ENCODE measurements around the gene TEX48.

Gene TEX48

GRCh38 chr9:114693248-114693855, 11.4 kb upstream of the TEX48 start:
- no peak for DNase-seq

GRCh38 chr9:114691956-114692295, 9.9 kb upstream of the TEX48 start:
- no peak for DNase-seq

GRCh38 chr9:114691046-114691955, 9.3 kb upstream of the TEX48 start:
- no peak for DNase-seq

- no peak for DNase-seq
Observed at GRCh38 chr9:114690308-114690707, 8.3 kb upstream of the TEX48 start.

GRCh38 chr9:114689813-114690212, 7.8 kb upstream of the TEX48 start:
- no peak for DNase-seq

- no peak for DNase-seq
Observed at GRCh38 chr9:114688909-114689610, 7.1 kb upstream of the TEX48 start.

- DNase-seq, result no peak
Observed at GRCh38 chr9:114688379-114688778, 6.4 kb upstream of the TEX48 start.

GRCh38 chr9:114687034-114687433, 5.0 kb upstream of the TEX48 start:
- no peak for DNase-seq

- no peak for DNase-seq
Observed at GRCh38 chr9:114685951-114686350, 4.0 kb upstream of the TEX48 start.

GRCh38 chr9:114684036-114684435, 2.0 kb upstream of the TEX48 start:
- DNase-seq, result no peak

- no peak for DNase-seq
Observed at GRCh38 chr9:114682846-114683245, 854 bp upstream of the TEX48 start.

- DNase-seq, result no peak
Observed at GRCh38 chr9:114680259-114681001, 1.6 kb downstream of the TEX48 start.

GRCh38 chr9:114678795-114679194, 3.2 kb downstream of the TEX48 start:
- DNase-seq, result no peak

- DNase-seq, result no peak
Observed at GRCh38 chr9:114678130-114678529, 3.9 kb downstream of the TEX48 start.

- DNase-seq, result no peak
Observed at GRCh38 chr9:114677418-114677817, 4.6 kb downstream of the TEX48 start.

- DNase-seq, result no peak
Observed at GRCh38 chr9:114676901-114677300, 5.1 kb downstream of the TEX48 start.

- DNase-seq, result no peak
Observed at GRCh38 chr9:114674798-114675540, 7.0 kb downstream of the TEX48 start.

- no peak for DNase-seq
Observed at GRCh38 chr9:114674076-114674797, 7.8 kb downstream of the TEX48 start.

GRCh38 chr9:114671605-114672004, 10.4 kb downstream of the TEX48 start:
- no peak for DNase-seq

GRCh38 chr9:114669961-114670360, 12.0 kb downstream of the TEX48 start:
- DNase-seq, result no peak

GRCh38 chr9:114668146-114668545, 13.8 kb downstream of the TEX48 start:
- DNase-seq, result no peak

- no peak for DNase-seq
Observed at GRCh38 chr9:114666851-114667250, 15.1 kb downstream of the TEX48 start.

Data from NCI-H146 (cell line).